Neural progenitor cell (in vitro differentiated cells): ENCODE results near the gene SPATA24. TPM values are rescaled to one million over a fixed set of nuclear protein-coding genes. Genes with fewer than 3 reads are reported as not detected.

ENCODE experiments used
- DNase-seq: peaks from one replicate; pipeline ENCODE4 v3.0.0-alpha.2; 2016; ENCODE audit warnings: low spot score
- H2AFZ ChIP-seq: fragments of 200-600 bp; sonication (generic); replicated peaks from 2 replicates; pipeline ENCODE4 v1.6.1; 2016; ENCODE audit warnings: antibody characterized with exemption
- H3F3A ChIP-seq: fragments of 200-600 bp; sonication (generic); 2 replicates; pipeline ENCODE4 v1.6.1; 2016; ENCODE audit warnings: antibody characterized with exemption, low read depth
- H3K27ac ChIP-seq: fragments of 200-600 bp; sonication (generic); 2 replicates; pipeline ENCODE4 v1.5.1; 2016; ENCODE audit warnings: mild to moderate bottlenecking
- H3K27me3 ChIP-seq: fragments of 200-600 bp; sonication (generic); 2 replicates; pipeline ENCODE4 v1.6.1; 2016; ENCODE audit warnings: mild to moderate bottlenecking, moderate library complexity
- H3K36me3 ChIP-seq: fragments of 200-600 bp; sonication (generic); 2 replicates; pipeline ENCODE4 v1.5.1; 2016
- H3K4me1 ChIP-seq: fragments of 200-600 bp; sonication (generic); 2 replicates; pipeline ENCODE4 v1.6.1; 2016; ENCODE audit warnings: mixed run types
- H3K4me2 ChIP-seq: fragments of 200-600 bp; sonication (generic); 2 replicates; pipeline ENCODE4 v1.6.1; 2016
- H3K4me3 ChIP-seq: fragments of 200-600 bp; sonication (generic); 2 replicates; pipeline ENCODE4 v1.5.1; 2016
- H3K79me2 ChIP-seq: fragments of 200-600 bp; sonication (generic); 2 replicates; pipeline ENCODE4 v1.6.1; 2016; ENCODE audit warnings: low read depth
- H3K9ac ChIP-seq: fragments of 200-600 bp; sonication (generic); 2 replicates; pipeline ENCODE4 v1.6.1; 2016
- H3K9me3 ChIP-seq: fragments of 200-600 bp; sonication (generic); 2 replicates; pipeline ENCODE4 v1.5.1; 2016; ENCODE audit warnings: low read depth
- H4K20me1 ChIP-seq: fragments of 200-600 bp; sonication (generic); 2 replicates; pipeline ENCODE4 v1.6.1; 2016; ENCODE audit warnings: low read depth
- H3K27ac Mint-ChIP-seq: 3 replicates; pipeline ENCODE4 v1.8.0; 2021; ENCODE audit warnings: mixed read lengths
- H3K27me3 Mint-ChIP-seq: 2 replicates; pipeline ENCODE4 v1.8.0; 2022; ENCODE audit warnings: low read depth, mild to moderate bottlenecking, inconsistent platforms, moderate library complexity, mixed read lengths; ENCODE audit not compliant: insufficient read depth
- H3K36me3 Mint-ChIP-seq: 3 replicates; pipeline ENCODE4 v1.8.0; 2021; ENCODE audit warnings: mixed read lengths
- H3K4me1 Mint-ChIP-seq: 3 replicates; pipeline ENCODE4 v1.8.0; 2021; ENCODE audit warnings: mixed read lengths
- H3K4me3 Mint-ChIP-seq: 3 replicates; pipeline ENCODE4 v1.8.0; 2021; ENCODE audit warnings: mild to moderate bottlenecking, moderate library complexity, mixed read lengths
- H3K9me3 Mint-ChIP-seq: 3 replicates; pipeline ENCODE4 v1.8.0; 2020; ENCODE audit warnings: mixed read lengths
- EZH2 ChIP-seq: fragments of 200-600 bp; sonication (generic); IDR thresholded peaks from 2 replicates; pipeline ENCODE4 v1.6.1; 2017; ENCODE audit warnings: antibody characterized with exemption, mild to moderate bottlenecking, moderate library complexity
- EZH2phosphoT487 ChIP-seq: fragments of 200-600 bp; sonication (generic); IDR thresholded peaks from 2 replicates; pipeline ENCODE4 v1.6.1; 2017; ENCODE audit warnings: antibody characterized with exemption
- total RNA-seq: library from RNA; depleted of rRNA; stranded (reverse); fragments of >200 nt; gene quantifications from 2 replicates; pipeline ENCODE4 v1.2.3, GENCODE V29; 2015; ENCODE audit warnings: low replicate concordance
- TF ChIP-seq, protein P1 (sequence below): fragments of 200-600 bp; sonication (generic); IDR thresholded peaks from 2 replicates; pipeline ENCODE4 v1.5.1; 2017; ENCODE audit warnings: antibody characterized with exemption, mild to moderate bottlenecking

SPATA24 gene
- total RNA-seq, 1 donor from 2014 or later: 15.2 TPM

DNA sequence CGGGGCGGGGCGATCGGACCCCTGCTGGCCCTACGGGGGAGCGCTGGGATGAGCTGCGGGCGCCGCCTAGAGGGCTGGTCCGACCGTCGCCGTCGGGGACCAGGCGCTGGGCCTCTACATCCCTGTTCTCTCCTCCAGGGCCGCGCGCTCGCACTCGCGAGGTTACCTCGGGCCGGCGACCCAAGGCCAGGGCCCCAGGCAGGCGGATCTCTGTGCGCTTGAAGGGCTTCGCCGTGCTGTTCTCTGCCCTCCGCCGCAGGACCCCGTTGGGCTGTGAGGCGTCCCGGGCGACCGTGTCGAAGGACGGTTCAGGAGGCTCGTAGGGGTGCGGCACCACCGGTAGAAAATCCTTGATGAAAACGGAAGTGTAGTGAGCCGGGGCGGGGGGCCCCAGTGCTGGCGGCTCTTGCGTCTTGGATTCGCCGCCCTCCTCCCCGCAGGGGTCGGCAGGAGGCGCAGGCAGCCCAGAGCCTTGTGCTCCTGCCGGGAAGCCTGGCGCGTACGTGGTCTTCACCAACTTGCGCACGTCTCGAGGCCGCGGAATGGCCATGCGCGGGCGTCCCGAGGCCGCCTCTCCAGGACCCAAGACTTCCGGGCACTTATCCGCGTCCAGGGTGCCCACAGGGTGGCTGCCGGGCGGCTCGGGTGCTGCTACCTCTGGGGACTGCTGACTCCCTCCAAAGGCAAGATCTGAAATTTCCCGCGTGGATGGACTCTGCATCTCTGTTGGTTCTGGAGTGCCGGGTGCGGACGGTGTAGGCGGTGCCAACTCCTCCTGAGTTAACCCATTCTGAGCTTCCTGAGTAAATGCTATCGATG is 11.0 kb downstream of the SPATA24 start:
- Histone ChIP-seq H2AFZ (peak overlapping the region; percentile 83), H3K4me2 (peak overlapping the region; percentile 82), H3K9ac (no peak overlapping the region)

DNA sequence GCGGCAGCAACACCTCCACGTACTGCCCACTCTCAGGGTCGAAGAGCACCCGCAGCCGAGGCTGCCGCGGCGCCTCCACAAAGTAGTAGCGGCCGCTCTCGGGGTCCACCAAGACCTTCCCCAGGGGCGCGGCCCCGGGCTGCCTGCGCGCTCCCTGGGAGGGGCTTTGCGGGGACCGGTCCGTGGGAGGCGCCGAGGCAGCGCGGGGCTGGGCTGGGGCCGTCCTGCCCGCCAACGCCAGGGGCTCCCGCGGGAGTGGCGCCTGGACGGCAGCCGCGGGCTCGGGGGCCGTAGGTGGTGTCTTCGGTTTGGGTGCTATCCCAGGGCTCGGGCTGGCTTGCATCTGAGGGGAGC is 11.6 kb downstream of the SPATA24 start:
- Histone ChIP-seq H3K79me2 (no peaks in the 10 kb centered on the region), H3K4me3 (peak overlapping the region; percentile 46), H3K4me2 (peak overlapping the region; percentile 82), H3K27ac (no peak overlapping the region), H3K4me1 (peaks cover 16% of the 10 kb centered on the region), H3K27me3 (peaks cover 51% of the 10 kb centered on the region), H3K36me3 (no peaks in the 10 kb centered on the region), H2AFZ (peak overlapping the region; percentile 83), H4K20me1 (peaks cover 4% of the 10 kb centered on the region), H3K9me3 (no peaks in the 10 kb centered on the region), H3F3A (peaks cover 36% of the 10 kb centered on the region), H3K9ac (no peak overlapping the region)
- Mint-ChIP-seq H3K4me3 (no peak overlapping the region), H3K4me1 (peaks cover 18% of the 10 kb centered on the region), H3K27me3 (peaks cover 30% of the 10 kb centered on the region), H3K9me3 (no peaks in the 10 kb centered on the region), H3K36me3 (peaks cover 9% of the 10 kb centered on the region), H3K27ac (no peak overlapping the region)
- DNase-seq: no peak
- TF ChIP-seq, protein P1, sequence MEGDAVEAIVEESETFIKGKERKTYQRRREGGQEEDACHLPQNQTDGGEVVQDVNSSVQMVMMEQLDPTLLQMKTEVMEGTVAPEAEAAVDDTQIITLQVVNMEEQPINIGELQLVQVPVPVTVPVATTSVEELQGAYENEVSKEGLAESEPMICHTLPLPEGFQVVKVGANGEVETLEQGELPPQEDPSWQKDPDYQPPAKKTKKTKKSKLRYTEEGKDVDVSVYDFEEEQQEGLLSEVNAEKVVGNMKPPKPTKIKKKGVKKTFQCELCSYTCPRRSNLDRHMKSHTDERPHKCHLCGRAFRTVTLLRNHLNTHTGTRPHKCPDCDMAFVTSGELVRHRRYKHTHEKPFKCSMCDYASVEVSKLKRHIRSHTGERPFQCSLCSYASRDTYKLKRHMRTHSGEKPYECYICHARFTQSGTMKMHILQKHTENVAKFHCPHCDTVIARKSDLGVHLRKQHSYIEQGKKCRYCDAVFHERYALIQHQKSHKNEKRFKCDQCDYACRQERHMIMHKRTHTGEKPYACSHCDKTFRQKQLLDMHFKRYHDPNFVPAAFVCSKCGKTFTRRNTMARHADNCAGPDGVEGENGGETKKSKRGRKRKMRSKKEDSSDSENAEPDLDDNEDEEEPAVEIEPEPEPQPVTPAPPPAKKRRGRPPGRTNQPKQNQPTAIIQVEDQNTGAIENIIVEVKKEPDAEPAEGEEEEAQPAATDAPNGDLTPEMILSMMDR: no peak
- TF ChIP-seq EZH2: no peak
- TF ChIP-seq EZH2phosphoT487: no peak

More for the DNA sequence above, 11.0 kb downstream of the SPATA24 start:
- Histone ChIP-seq H3K9me3 (no peaks in the 10 kb centered on the region), H3K79me2 (no peaks in the 10 kb centered on the region), H3K27ac (no peak overlapping the region), H4K20me1 (peaks cover 4% of the 10 kb centered on the region), H3K4me1 (peaks cover 16% of the 10 kb centered on the region), H3F3A (peaks cover 36% of the 10 kb centered on the region), H3K36me3 (no peaks in the 10 kb centered on the region), H3K27me3 (peaks cover 51% of the 10 kb centered on the region), H3K4me3 (peak overlapping the region; percentile 46)
- TF ChIP-seq EZH2 (peak; percentile 57), EZH2phosphoT487 (peak; percentile 51)
- TF ChIP-seq, protein P1: peak; percentile 66
- Mint-ChIP-seq H3K4me1 (peaks cover 18% of the 10 kb centered on the region), H3K36me3 (peaks cover 12% of the 10 kb centered on the region), H3K4me3 (peak overlapping the region; percentile 77), H3K27me3 (peaks cover 30% of the 10 kb centered on the region), H3K9me3 (no peaks in the 10 kb centered on the region), H3K27ac (no peak overlapping the region)
- DNase-seq: peak; percentile 85

DNA sequence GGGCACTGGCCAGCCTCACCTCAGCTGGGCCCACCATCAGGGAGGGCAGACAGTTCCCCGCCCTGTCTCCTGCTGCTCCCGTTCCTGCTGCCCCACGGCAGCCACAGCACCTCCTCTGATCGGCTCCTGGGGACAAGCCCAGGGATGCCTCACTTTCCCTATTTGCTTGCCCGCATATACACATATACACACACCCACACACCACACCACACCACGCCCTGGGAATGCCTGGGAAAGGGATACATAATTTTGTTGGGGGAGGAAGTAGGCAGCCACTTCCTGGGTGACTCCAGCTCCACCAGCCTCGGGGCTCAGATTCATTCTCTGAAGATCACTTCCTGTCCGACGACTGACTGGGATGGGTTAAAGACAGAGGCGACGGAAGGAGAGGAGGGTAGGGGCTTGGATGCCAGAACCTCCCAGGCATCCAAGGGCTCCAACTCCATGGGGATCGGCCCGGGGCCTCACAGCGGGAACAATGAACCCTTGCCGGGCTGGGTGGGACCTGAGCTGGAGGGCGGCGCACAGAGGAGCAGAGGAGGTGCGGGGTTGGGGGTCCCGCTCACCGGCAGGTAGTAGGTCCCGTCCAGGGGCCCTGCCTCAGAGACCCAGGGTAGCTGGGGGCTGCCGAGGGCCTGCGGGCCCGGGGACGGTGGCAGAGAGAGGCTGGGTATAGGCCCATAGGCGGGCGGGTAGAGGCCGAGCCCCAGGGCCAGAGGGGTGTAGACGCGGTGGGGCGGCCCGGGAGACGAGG is 12.1 kb downstream of the SPATA24 start:
- Histone ChIP-seq H3F3A (peaks cover 36% of the 10 kb centered on the region), H3K27me3 (peaks cover 51% of the 10 kb centered on the region), H3K9ac (no peak overlapping the region), H3K27ac (no peak overlapping the region), H3K9me3 (no peaks in the 10 kb centered on the region), H3K4me3 (peak overlapping the region; percentile 46), H2AFZ (peak overlapping the region; percentile 83), H3K4me2 (peak overlapping the region; percentile 82), H4K20me1 (peaks cover 4% of the 10 kb centered on the region), H3K4me1 (peaks cover 16% of the 10 kb centered on the region), H3K36me3 (no peaks in the 10 kb centered on the region), H3K79me2 (no peaks in the 10 kb centered on the region)
- Mint-ChIP-seq H3K4me3 (peak overlapping the region; percentile 52), H3K27me3 (peaks cover 30% of the 10 kb centered on the region), H3K9me3 (no peaks in the 10 kb centered on the region), H3K27ac (no peak overlapping the region), H3K4me1 (peaks cover 14% of the 10 kb centered on the region), H3K36me3 (peaks cover 5% of the 10 kb centered on the region)
- DNase-seq: no peak
- TF ChIP-seq, protein P1: no peak
- no peak for TF ChIP-seq EZH2phosphoT487
- no peak for TF ChIP-seq EZH2
